Loucy (cell line): ENCODE results near the gene SLC34A3.
"Not testable (repeated sequence)": the region's sequence is repeated elsewhere in the genome, so short reads cannot be mapped to it uniquely, and the experiment has no call there.

Source experiments
- CTCF ChIP-seq: fragments of 200-600 bp; sonication (generic); conservative IDR thresholded peaks from 2 replicates; pipeline ENCODE4 v1.5.1; 2014; ENCODE audit warnings: mild to moderate bottlenecking, antibody characterized with exemption, low read length
- EZH2phosphoT487 ChIP-seq: fragments of 200-600 bp; IDR thresholded peaks from 2 replicates; pipeline ENCODE4 v1.6.1; 2018; ENCODE audit warnings: antibody characterized with exemption, mild to moderate bottlenecking, moderate library complexity, borderline replicate concordance

- TF ChIP-seq CTCF, EZH2phosphoT487: not testable (repeated sequence)
These were observed 12.5 kb downstream of the SLC34A3 start for GRCh38 chr9:137243266-137243625.
